A673 (cell line): ENCODE results near the gene NEDD4L.

Source experiments
- CTCF ChIP-seq: fragments of 300-800, 200-600 bp; sonication (generic); conservative IDR thresholded peaks from 2 replicates; pipeline ENCODE4 v1.5.1; 2017; ENCODE audit warnings: low read depth, mild to moderate bottlenecking, antibody characterized with exemption, low read length, moderate library complexity, mixed read lengths
- EZH2 ChIP-seq: fragments of 200-600 bp; sonication (generic); IDR thresholded peaks from 2 replicates; pipeline ENCODE4 v1.6.1; 2017; ENCODE audit warnings: borderline replicate concordance, low read depth, mild to moderate bottlenecking, mixed read lengths, antibody characterized with exemption, low read length; ENCODE audit not compliant: poor library complexity, severe bottlenecking

DNA sequence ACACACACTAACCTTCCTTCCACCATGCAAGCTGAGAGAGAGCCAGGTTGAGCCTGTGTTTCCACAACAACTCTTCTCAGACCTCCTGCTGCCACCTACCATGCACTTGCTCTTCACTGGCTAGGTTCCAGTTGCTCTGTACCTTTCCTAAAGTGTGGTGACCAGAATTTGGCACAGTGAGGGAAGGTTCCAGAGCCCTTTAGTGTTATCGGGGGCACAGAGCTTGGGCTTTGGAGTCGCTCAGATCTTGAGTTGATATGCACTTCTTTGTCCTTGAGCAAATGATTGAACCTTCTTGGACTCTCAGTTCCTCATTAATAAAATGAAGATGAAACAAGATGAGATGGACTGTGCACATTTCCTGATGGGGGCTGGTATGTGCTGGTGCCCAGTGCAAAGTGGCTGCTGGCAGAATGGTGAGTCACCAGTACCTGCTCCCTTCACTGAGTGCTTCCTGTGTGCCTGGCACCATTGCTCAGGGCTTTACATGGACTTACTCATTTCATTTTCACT is 47.1 kb downstream of the NEDD4L start:
- TF ChIP-seq EZH2 = no peak
- no peak for TF ChIP-seq CTCF
